Measurements from ENCODE around the gene ZAR1L.
A peak's percentile ranks its signal among the peaks of the same experiment; 100 is the strongest.
"Not testable (repeated sequence)": the region's sequence is repeated elsewhere in the genome, so short reads cannot be mapped to it uniquely, and the experiment has no call there.

ZAR1L gene, protein sequence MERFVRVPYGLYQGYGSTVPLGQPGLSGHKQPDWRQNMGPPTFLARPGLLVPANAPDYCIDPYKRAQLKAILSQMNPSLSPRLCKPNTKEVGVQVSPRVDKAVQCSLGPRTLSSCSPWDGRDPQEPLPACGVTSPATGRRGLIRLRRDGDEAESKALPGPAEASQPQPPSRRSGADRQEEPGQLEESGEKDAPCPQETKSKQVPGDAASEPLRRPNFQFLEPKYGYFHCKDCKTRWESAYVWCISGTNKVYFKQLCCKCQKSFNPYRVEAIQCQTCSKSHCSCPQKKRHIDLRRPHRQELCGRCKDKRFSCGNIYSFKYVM

DNA sequence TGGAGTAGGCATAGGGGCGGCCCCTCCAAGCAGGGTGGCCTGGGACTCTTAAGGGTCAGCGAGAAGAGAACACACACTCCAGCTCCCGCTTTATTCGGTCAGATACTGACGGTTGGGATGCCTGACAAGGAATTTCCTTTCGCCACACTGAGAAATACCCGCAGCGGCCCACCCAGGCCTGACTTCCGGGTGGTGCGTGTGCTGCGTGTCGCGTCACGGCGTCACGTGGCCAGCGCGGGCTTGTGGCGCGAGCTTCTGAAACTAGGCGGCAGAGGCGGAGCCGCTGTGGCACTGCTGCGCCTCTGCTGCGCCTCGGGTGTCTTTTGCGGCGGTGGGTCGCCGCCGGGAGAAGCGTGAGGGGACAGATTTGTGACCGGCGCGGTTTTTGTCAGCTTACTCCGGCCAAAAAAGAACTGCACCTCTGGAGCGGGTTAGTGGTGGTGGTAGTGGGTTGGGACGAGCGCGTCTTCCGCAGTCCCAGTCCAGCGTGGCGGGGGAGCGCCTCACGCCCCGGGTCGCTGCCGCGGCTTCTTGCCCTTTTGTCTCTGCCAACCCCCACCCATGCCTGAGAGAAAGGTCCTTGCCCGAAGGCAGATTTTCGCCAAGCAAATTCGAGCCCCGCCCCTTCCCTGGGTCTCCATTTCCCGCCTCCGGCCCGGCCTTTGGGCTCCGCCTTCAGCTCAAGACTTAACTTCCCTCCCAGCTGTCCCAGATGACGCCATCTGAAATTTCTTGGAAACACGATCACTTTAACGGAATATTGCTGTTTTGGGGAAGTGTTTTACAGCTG is at the start of gene ZAR1L, which contains the start of gene BRCA2:
Gene ZAR1L, minus strand, starts transcription at position 126 of the 790 bp plus-strand sequence. CDS start 3,438 bp downstream, outside the sequence.
Gene BRCA2, plus strand, starts transcription at position 271 of the 790 bp plus-strand sequence. CDS start 953 bp downstream, outside the sequence.
- DNase-seq (ENCODE audit: low read depth): peak; percentile 94
- TF ChIP-seq, protein P1, sequence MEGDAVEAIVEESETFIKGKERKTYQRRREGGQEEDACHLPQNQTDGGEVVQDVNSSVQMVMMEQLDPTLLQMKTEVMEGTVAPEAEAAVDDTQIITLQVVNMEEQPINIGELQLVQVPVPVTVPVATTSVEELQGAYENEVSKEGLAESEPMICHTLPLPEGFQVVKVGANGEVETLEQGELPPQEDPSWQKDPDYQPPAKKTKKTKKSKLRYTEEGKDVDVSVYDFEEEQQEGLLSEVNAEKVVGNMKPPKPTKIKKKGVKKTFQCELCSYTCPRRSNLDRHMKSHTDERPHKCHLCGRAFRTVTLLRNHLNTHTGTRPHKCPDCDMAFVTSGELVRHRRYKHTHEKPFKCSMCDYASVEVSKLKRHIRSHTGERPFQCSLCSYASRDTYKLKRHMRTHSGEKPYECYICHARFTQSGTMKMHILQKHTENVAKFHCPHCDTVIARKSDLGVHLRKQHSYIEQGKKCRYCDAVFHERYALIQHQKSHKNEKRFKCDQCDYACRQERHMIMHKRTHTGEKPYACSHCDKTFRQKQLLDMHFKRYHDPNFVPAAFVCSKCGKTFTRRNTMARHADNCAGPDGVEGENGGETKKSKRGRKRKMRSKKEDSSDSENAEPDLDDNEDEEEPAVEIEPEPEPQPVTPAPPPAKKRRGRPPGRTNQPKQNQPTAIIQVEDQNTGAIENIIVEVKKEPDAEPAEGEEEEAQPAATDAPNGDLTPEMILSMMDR (IDR thresholded peaks at IDR 0.05; ENCODE audit: low read depth, low read length): no peak
- TF ChIP-seq POLR2A (IDR thresholded peaks at IDR 0.05; ENCODE audit: extremely low read depth, insufficient read length): peak; percentile 97
- TF ChIP-seq MYC (IDR thresholded peaks at IDR 0.05; ENCODE audit: low read depth, low read length): peak; percentile 95
- TF ChIP-seq, protein P2, sequence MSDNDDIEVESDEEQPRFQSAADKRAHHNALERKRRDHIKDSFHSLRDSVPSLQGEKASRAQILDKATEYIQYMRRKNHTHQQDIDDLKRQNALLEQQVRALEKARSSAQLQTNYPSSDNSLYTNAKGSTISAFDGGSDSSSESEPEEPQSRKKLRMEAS (IDR thresholded peaks at IDR 0.05; ENCODE audit: low read depth, low read length): peak; percentile 99
- H3K4me3 ChIP-seq (ENCODE audit: low read depth, low read length): peak within 1 kb of the TSS; percentile 87

DNA sequence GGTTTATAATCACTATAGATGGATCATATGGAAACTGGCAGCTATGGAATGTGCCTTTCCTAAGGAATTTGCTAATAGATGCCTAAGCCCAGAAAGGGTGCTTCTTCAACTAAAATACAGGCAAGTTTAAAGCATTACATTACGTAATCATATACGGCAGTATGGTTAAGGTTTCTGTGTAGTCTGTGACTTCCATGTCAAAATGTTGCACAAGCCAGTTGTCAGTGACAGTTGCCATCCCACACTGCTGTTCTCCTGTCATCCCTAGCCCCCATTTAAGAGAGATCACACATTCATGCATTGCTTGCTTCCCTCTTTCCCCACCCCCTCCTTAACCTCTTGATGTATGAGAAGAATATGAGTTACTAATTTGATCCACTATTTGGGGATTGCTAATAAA is 47.4 kb upstream of the ZAR1L start:
- TF ChIP-seq POLR2A (IDR thresholded peaks at IDR 0.05; ENCODE audit: extremely low read depth, insufficient read length) (no peak), MYC (IDR thresholded peaks at IDR 0.05; ENCODE audit: low read depth, low read length) (peak; percentile 55; the same call in 1 of the 2 replicates)
- TF ChIP-seq, protein P1 (IDR thresholded peaks at IDR 0.05; ENCODE audit: low read depth, low read length): no peak
- TF ChIP-seq, protein P2 (IDR thresholded peaks at IDR 0.05; ENCODE audit: low read depth, low read length): peak; percentile 63; the same call in 1 of the 2 replicates
- H3K4me3 ChIP-seq (ENCODE audit: low read depth, low read length): no peak overlapping the region
- peak; percentile 90 for DNase-seq (ENCODE audit: low read depth)

DNA sequence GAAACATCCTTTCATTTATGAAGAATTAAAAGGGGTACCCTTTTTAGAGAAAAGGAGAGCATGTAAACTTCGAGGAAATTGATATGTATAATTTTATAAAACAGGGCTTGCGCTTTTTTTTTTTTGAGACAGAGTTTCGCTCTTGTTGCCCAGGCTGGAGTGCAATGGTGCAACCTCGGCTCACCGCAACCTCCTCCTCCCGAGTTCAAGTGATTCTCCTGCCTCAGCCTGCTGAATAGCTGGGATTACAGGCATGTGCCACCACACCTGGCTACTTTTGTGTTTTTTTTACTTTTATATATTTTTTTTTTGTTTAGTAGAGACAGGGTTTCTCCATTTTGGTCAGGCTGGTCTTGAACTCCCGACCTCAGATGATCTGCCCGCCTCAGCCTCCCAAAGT is 40.8 kb upstream of the ZAR1L start:
- not testable (repeated sequence) for DNase-seq (ENCODE audit: low read depth); H3K4me3 ChIP-seq (ENCODE audit: low read depth, low read length)

DNA sequence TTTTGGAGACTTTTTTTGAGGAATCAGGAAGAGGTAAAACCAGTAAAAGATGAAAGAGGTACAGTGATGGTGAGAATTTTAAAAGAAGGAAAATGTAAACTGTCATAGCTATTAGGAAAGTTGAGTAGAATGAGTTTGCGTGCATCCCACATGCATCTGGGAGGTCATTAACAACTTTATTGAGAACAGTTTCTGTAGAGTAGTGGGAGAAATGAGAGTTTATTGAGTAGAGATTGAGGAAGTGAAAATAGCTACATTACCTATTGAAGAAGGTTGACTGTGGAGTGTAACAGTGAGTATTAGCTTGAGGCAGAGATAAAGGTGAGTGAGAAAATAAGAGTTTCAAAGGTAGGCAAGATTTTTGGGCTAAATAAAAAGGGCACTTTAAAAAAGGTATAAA is 38.9 kb upstream of the ZAR1L start:
- TF ChIP-seq POLR2A (IDR thresholded peaks at IDR 0.05; ENCODE audit: extremely low read depth, insufficient read length) (no peak), MYC (IDR thresholded peaks at IDR 0.05; ENCODE audit: low read depth, low read length) (no peak)
- TF ChIP-seq, protein P1 (IDR thresholded peaks at IDR 0.05; ENCODE audit: low read depth, low read length): no peak
- TF ChIP-seq, protein P2 (IDR thresholded peaks at IDR 0.05; ENCODE audit: low read depth, low read length): no peak
- no peak for DNase-seq (ENCODE audit: low read depth)

DNA sequence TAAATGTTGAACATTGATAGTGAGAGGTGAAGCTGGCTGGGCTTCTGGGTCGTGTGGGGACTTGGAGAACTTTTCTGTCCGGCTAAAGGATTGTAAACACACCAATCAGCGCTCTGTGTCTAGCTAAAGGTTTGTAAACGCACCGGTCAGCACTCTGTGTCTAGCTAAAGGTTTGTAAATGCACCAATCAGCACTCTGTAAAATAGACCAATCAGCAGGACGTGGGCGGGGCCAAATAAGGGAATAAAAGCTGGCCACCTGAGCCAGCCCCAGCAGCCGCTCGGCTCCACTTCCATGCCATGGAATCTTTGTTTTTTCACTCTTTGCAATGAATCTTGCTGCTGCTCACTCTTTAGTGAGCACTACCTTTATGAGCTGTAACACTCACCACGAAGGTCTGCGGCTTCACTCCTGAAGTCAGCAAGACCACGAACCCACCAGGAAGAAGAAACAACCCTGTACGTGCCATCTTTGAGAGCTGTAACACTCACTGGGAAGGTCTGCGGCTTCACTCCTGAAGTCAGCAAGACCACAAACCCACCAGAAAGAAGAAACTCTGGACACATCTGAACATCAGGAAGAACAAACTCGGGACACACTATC is 35.8 kb upstream of the ZAR1L start:
- not testable (repeated sequence) for DNase-seq (ENCODE audit: low read depth); H3K4me3 ChIP-seq (ENCODE audit: low read depth, low read length)

More for the DNA sequence above, 38.9 kb upstream of the ZAR1L start:
- H3K4me3 ChIP-seq (ENCODE audit: low read depth, low read length): no peak overlapping the region

DNA sequence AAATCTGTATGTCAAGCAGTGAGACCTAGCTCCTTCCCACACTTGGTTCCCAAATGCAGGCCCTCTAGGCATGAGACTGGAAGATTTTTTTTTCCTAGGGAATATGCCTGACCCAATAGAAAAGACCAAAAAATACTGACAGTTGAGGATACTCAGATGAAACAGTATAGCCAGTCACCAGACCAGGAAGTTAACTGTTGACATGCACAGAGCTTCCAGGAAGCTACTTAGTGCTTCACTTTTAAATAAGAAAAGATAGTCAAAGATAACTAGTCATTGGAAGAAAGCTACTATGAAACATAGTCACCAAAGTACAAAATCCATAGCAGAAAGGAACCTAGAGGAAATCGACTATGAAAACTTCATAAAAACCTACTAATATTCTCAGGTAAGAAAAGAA is 32.5 kb upstream of the ZAR1L start:
- DNase-seq (ENCODE audit: low read depth): no peak
- TF ChIP-seq POLR2A (IDR thresholded peaks at IDR 0.05; ENCODE audit: extremely low read depth, insufficient read length): no peak
- TF ChIP-seq, protein P1 (IDR thresholded peaks at IDR 0.05; ENCODE audit: low read depth, low read length): no peak
- TF ChIP-seq, protein P2 (IDR thresholded peaks at IDR 0.05; ENCODE audit: low read depth, low read length): no peak
- TF ChIP-seq MYC (IDR thresholded peaks at IDR 0.05; ENCODE audit: low read depth, low read length): no peak
- no peak overlapping the region for H3K4me3 ChIP-seq (ENCODE audit: low read depth, low read length)
